CD4-positive, alpha-beta T cell treated with Interleukin-17A for 1 hour (primary cell): ENCODE data around the gene PDGFA.

ENCODE experiments used
- DNase-seq: peaks from one replicate; pipeline ENCODE4 v3.0.0-alpha.2; 2020

PDGFA gene

GRCh38 chr7:534075-534474 is 14.4 kb upstream of the PDGFA start:
- DNase-seq: no peak

GRCh38 chr7:533266-533665 is 13.6 kb upstream of the PDGFA start:
- DNase-seq: no peak

- no peak for DNase-seq
Observed at GRCh38 chr7:532379-533143, 12.9 kb upstream of the PDGFA start.

GRCh38 chr7:531777-532176 is 12.1 kb upstream of the PDGFA start:
- no peak for DNase-seq

GRCh38 chr7:528451-528850 is 8.8 kb upstream of the PDGFA start:
- DNase-seq: no peak

- no peak for DNase-seq
Observed at GRCh38 chr7:527723-528122, 8.1 kb upstream of the PDGFA start.

- DNase-seq: no peak
Observed at GRCh38 chr7:526460-527034, 6.9 kb upstream of the PDGFA start.

GRCh38 chr7:525740-526139 is 6.1 kb upstream of the PDGFA start:
- no peak for DNase-seq

GRCh38 chr7:524800-525199 is 5.2 kb upstream of the PDGFA start:
- DNase-seq: no peak

GRCh38 chr7:523347-524336 is 4.0 kb upstream of the PDGFA start:
- no peak for DNase-seq

GRCh38 chr7:522951-523314 is 3.3 kb upstream of the PDGFA start:
- DNase-seq: no peak

GRCh38 chr7:522071-522950 is 2.7 kb upstream of the PDGFA start:
- DNase-seq: peak; percentile 38

GRCh38 chr7:521221-522070 is 1.8 kb upstream of the PDGFA start:
- peak; percentile 32 for DNase-seq

GRCh38 chr7:520503-521161 is 986 bp upstream of the PDGFA start:
- no peak for DNase-seq

GRCh38 chr7:518630-519483 is 789 bp downstream of the PDGFA start:
- peak; percentile 22 for DNase-seq

- peak; percentile 13 for DNase-seq
Observed at GRCh38 chr7:517774-518629, 1.6 kb downstream of the PDGFA start.

- DNase-seq: no peak
Observed at GRCh38 chr7:516606-517456, 2.8 kb downstream of the PDGFA start.

GRCh38 chr7:516216-516605 is 3.4 kb downstream of the PDGFA start:
- DNase-seq: no peak
